SIG-M5 (cell line): ENCODE results near the gene USP14.

ENCODE experiments used
- DNase-seq: peaks from one replicate; lab custom pipeline; 2025; lab: John Stamatoyannopoulos, UW

Gene USP14

DNA sequence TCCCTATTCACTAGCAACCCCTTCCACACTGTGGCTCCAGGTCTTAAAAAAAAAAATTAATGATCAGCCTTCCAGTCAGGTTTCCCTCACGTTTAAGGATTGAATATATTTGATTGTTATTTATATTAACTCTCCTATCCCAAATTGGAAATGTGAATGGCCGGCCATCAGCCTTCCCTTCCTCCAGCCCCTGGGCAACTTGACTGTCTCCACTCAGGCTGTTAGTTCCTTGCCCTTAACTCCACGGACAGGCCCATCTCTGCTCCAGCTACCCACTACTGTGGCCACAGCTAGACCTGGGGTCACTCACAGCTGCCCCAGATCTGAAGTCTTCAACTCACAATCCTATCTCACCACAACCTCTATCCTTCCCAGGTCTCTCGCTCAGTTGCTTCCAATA lies 69.5 kb downstream of the USP14 start:
- DNase-seq = no peak

DNA sequence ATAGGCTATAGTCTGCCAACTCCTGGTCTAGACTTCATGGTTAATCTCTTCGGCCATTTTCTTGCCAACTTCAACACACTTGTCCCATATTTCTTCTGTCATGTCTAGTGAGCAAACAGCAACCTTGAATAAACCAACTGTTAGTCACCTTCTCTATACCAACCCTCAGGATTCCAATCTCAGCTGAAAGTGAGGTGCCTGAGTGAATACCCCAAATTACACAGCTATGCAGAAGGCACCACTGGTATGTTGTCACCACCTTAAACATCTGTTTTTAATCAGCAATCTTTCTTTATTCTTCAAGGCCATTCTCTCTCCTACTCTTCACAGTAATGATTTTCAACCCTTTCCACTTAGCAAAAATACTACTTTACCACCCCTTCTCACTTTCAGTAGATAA lies 70.2 kb downstream of the USP14 start:
- DNase-seq = no peak

DNA sequence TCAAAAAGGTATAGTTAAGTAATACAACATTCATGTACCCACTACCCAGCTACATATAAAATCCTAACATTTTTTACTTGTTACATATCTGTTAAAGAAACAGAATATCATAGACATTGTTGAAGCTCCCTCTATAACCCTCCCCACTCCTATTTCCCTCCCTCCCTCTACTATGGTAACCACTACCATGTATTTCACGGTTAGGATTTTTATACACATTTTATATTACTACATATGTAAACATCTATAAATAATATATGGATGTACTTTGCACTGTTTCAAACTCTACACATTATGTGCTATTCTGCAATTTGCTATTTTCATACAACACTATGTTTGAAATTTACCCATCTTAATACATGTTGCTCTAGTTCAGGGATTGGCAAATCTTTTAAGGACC lies 73.2 kb downstream of the USP14 start:
- DNase-seq = no peak

DNA sequence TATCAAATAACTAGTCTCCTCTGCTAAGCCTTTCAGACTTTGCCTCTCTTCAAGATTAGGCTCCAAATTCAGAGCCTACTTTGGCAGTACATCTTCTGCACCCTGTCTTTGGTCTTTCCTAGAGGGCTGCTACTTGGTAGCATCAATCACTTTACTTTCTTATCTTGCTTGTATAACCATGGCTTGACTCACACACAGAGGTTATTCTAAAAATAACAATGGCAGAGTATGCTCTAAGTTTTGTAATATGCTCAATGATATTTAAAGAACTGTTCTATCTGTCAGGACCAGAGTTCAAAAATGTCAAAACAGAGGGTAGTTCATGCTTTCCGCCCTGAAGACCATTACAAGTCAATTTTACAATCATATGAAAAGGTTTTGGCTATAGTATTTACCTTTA lies 81.8 kb downstream of the USP14 start:
- DNase-seq = no peak

GRCh38 chr18:245282-245847 lies 87.0 kb downstream of the USP14 start:
- no peak for DNase-seq

GRCh38 chr18:248053-248452 lies 89.7 kb downstream of the USP14 start:
- no peak for DNase-seq

DNA sequence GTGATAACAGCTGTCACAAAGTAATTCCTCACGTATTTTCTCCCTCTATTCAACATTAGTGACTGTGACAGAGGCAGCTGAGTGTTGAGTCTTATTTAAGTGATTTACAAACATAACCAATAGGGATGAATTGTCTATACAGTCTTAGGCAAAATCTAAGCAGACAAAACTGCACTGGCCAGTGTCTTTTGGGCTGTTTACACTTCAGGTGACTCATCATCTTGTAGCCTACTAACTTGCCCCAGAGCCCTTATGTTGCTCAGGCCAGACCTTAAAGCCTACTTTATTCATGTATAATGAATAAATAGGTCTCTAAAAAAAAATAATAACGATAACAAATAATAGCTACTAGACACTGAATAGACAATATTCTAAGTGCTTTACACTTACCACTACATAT lies 92.3 kb downstream of the USP14 start:
- DNase-seq = no peak

GRCh38 chr18:251572-251971 lies 93.2 kb downstream of the USP14 start:
- DNase-seq = no peak

- no peak for DNase-seq
Measured at GRCh38 chr18:253121-253520, 94.8 kb downstream of the USP14 start.

DNA sequence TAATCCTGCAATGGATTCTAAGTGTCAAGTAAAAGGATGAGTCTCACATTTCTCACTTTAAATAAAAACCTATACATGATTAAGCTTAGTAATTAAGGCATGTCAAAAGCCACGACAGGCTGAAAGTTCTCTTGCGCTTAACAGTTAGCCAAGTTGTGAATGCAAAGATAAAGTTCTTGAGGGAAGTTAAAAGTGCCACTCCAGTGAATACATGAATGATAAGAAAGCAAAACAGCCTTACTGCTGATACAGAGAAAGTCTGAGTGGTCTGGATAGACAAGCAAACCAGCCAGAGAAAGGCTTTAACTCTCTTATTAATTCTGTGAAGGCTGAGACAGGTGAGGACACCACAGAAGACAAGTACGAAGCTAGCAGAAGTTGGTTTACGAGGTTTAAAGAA lies 96.8 kb downstream of the USP14 start:
- DNase-seq = no peak

DNA sequence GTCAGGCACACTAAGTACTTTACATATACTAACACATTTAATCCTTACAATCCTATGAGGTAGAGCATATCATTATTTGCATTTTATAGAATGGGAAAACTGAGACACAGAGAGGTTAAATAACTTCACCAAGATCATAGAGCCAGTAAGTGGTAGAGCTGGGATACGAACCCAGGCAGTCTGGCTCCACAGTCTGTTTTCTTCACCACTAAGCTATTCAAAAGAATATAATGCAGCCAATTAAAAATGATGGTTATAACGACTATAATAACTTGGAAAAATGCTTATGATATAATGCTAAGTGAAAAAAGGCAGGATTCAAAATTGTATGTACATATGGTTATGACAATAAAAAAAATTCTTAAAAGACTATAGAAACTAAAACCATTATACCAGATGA lies 102.2 kb downstream of the USP14 start:
- DNase-seq = no peak

GRCh38 chr18:261398-262073 lies 103.2 kb downstream of the USP14 start:
- no peak for DNase-seq
